Stomach (tissue), 4 donors: ENCODE measurements around the gene NIPAL3.
"Not testable (repeated sequence)": the region's sequence is repeated elsewhere in the genome, so short reads cannot be mapped to it uniquely, and the experiment has no call there.

Experiments used
- CTCF ChIP-seq, 7 experiments: fragments of 450-650 bp in 4 of 7; fragments of 200-600 bp in 3 of 7; sonication (generic) in 3 of 7; IDR thresholded peaks; one replicate each; pipeline ENCODE4 v1.5.1; 2016 to 2019; ENCODE audit warnings: antibody characterized with exemption in 7 of 7, control low read depth in 2 of 7, mild to moderate bottlenecking in 1 of 7
- EP300 ChIP-seq: sonication (generic); formaldehyde crosslinking; IDR thresholded peaks from one replicate; pipeline ENCODE4 v1.6.1; 2017; ENCODE audit warnings: antibody characterized with exemption
- POLR2AphosphoS5 ChIP-seq, 3 donors: sonication (generic); formaldehyde crosslinking; IDR thresholded peaks; one replicate each; pipeline ENCODE4 v1.6.1; 2016; ENCODE audit warnings: antibody characterized with exemption in 3 of 3

GRCh38 chr1:24492935-24493334, 77.3 kb downstream of the NIPAL3 start:
- TF ChIP-seq CTCF (IDR thresholded peaks at IDR 0.05); EP300; POLR2AphosphoS5 (IDR thresholded peaks at IDR 0.05): not testable (repeated sequence)
